H9 (cell line): ENCODE data around the gene OR2T29. TPM values are rescaled to one million over a fixed set of nuclear protein-coding genes. Genes with fewer than 3 reads are reported as not detected.
"Not testable (repeated sequence)": the region's sequence is repeated elsewhere in the genome, so short reads cannot be mapped to it uniquely, and the experiment has no call there.

Experiments
- DNase-seq: peaks from one replicate; pipeline ENCODE4 v3.0.0-alpha.2; 2017
- H2AFZ ChIP-seq: one replicate; pipeline ENCODE4 v1.6.1; 2013; ENCODE audit warnings: mild to moderate bottlenecking, low read length, control low read depth, moderate library complexity
- H2AK5ac ChIP-seq: 2 replicates; pipeline ENCODE4 v1.6.1; 2013; ENCODE audit warnings: low read length, control low read depth, mixed read lengths; ENCODE audit not compliant: insufficient read length
- H2BK120ac ChIP-seq: one replicate; pipeline ENCODE4 v1.6.1; 2013; ENCODE audit warnings: low read depth, mild to moderate bottlenecking, low read length, control low read depth, inconsistent platforms; ENCODE audit not compliant: poor library complexity, severe bottlenecking
- H2BK12ac ChIP-seq: 2 replicates; pipeline ENCODE4 v1.6.1; 2013; ENCODE audit warnings: low read length, control low read depth, mixed read lengths, low read depth; ENCODE audit not compliant: insufficient read length
- H2BK15ac ChIP-seq: 2 replicates; pipeline ENCODE4 v1.6.1; 2013; ENCODE audit warnings: low read depth, low read length, control low read depth
- H2BK20ac ChIP-seq: one replicate; pipeline ENCODE4 v1.6.1; 2013; ENCODE audit warnings: low read depth, mild to moderate bottlenecking, low read length, control low read depth, inconsistent platforms; ENCODE audit not compliant: poor library complexity, severe bottlenecking
- H2BK5ac ChIP-seq: 2 replicates; pipeline ENCODE4 v1.6.1; 2013; ENCODE audit warnings: low read length, control low read depth, mixed read lengths; ENCODE audit not compliant: insufficient read length
- H3K14ac ChIP-seq: 2 replicates; pipeline ENCODE4 v1.6.1; 2013; ENCODE audit warnings: low read length, control low read depth; ENCODE audit not compliant: insufficient read depth
- H3K18ac ChIP-seq: 2 replicates; pipeline ENCODE4 v1.6.1; 2013; ENCODE audit warnings: low read depth, mild to moderate bottlenecking, mixed read lengths, low read length, control low read depth; ENCODE audit not compliant: insufficient read length
- H3K23ac ChIP-seq: 2 replicates; pipeline ENCODE4 v1.6.1; 2013; ENCODE audit warnings: low read length, control low read depth, mixed read lengths, low read depth; ENCODE audit not compliant: insufficient read length
- H3K23me2 ChIP-seq: 2 replicates; pipeline ENCODE4 v1.6.1; 2013; ENCODE audit warnings: low read depth, mild to moderate bottlenecking, mixed read lengths, low read length, control low read depth; ENCODE audit not compliant: insufficient read length, poor library complexity, severe bottlenecking
- H3K27ac ChIP-seq: 2 replicates; pipeline ENCODE4 v1.5.1; 2013; ENCODE audit warnings: low read length, control low read depth, mixed read lengths, low read depth; ENCODE audit not compliant: insufficient read length
- H3K27me3 ChIP-seq: 2 replicates; pipeline ENCODE4 v1.6.1; 2013; ENCODE audit warnings: low read length, control low read depth, inconsistent platforms; ENCODE audit not compliant: insufficient read depth
- H3K4ac ChIP-seq: 2 replicates; pipeline ENCODE4 v1.6.1; 2013; ENCODE audit warnings: low read depth, mild to moderate bottlenecking, control low read depth, inconsistent platforms, low read length, moderate library complexity
- H3K4me1 ChIP-seq: 2 replicates; pipeline ENCODE4 v1.6.1; 2013; ENCODE audit warnings: low read length, control low read depth, inconsistent platforms; ENCODE audit not compliant: insufficient read depth
- H3K4me2 ChIP-seq: 2 replicates; pipeline ENCODE4 v1.6.1; 2013; ENCODE audit warnings: low read length, control low read depth, mixed read lengths; ENCODE audit not compliant: insufficient read length, insufficient read depth
- H3K56ac ChIP-seq: 2 replicates; pipeline ENCODE4 v1.6.1; 2013; ENCODE audit warnings: low read depth, mild to moderate bottlenecking, mixed read lengths, low read length, control low read depth; ENCODE audit not compliant: insufficient read length
- H3K79me1 ChIP-seq: 2 replicates; pipeline ENCODE4 v1.6.1; 2013; ENCODE audit warnings: low read depth, mild to moderate bottlenecking, moderate library complexity, low read length, control low read depth, inconsistent platforms; ENCODE audit not compliant: insufficient read depth, poor library complexity, severe bottlenecking
- H3K79me2 ChIP-seq: 2 replicates; pipeline ENCODE4 v1.6.1; 2013; ENCODE audit warnings: low read length, control low read depth, inconsistent platforms; ENCODE audit not compliant: insufficient read depth
- H3K9ac ChIP-seq: 2 replicates; pipeline ENCODE4 v1.6.1; 2013; ENCODE audit warnings: low read length, control low read depth, mixed read lengths; ENCODE audit not compliant: insufficient read length; ENCODE audit errors: extremely low read depth
- H3K9me3 ChIP-seq: one replicate; pipeline ENCODE4 v1.6.1; 2013; ENCODE audit warnings: low read depth, low read length, inconsistent platforms; ENCODE audit not compliant: control insufficient read depth
- H3T11ph ChIP-seq: one replicate; pipeline ENCODE4 v1.6.1; 2013; ENCODE audit warnings: mild to moderate bottlenecking, low read length, control low read depth, inconsistent platforms
- H4K20me1 ChIP-seq: one replicate; pipeline ENCODE4 v1.6.1; 2013; ENCODE audit not compliant: control insufficient read depth, insufficient read length, insufficient read depth
- H4K5ac ChIP-seq: 2 replicates; pipeline ENCODE4 v1.6.1; 2013; ENCODE audit warnings: low read depth, mild to moderate bottlenecking, mixed read lengths, low read length, control low read depth; ENCODE audit not compliant: insufficient read length
- H4K8ac ChIP-seq: replicated peaks from 2 replicates; pipeline ENCODE4 v1.6.1; 2013; ENCODE audit warnings: low read length, control low read depth, mixed read lengths, low read depth; ENCODE audit not compliant: insufficient read length
- H4K91ac ChIP-seq: 2 replicates; pipeline ENCODE4 v1.6.1; 2013; ENCODE audit warnings: low read depth, mild to moderate bottlenecking, moderate library complexity, mixed read lengths, low read length, control low read depth; ENCODE audit not compliant: insufficient read length
- H3K27ac Mint-ChIP-seq, 3 experiments: 2 replicates in 2 of 3; 3 replicates in 1 of 3; pipeline ENCODE4 v1.8.0; 2020 to 2021; ENCODE audit warnings: mixed read lengths in 3 of 3, mild to moderate bottlenecking in 1 of 3, moderate library complexity in 1 of 3
- H3K27me3 Mint-ChIP-seq: 2 replicates; pipeline ENCODE4 v1.8.0; 2021; ENCODE audit warnings: low read depth, mild to moderate bottlenecking, moderate library complexity, mixed read lengths
- H3K36me3 Mint-ChIP-seq, 3 experiments: 2 replicates in 2 of 3; 3 replicates in 1 of 3; pipeline ENCODE4 v1.8.0; 2020 to 2021; ENCODE audit warnings: low read depth in 3 of 3, mixed read lengths in 3 of 3; ENCODE audit not compliant: insufficient read depth in 1 of 3
- H3K4me1 Mint-ChIP-seq, 2 experiments: 2 replicates each; pipeline ENCODE4 v1.8.0; 2020; ENCODE audit warnings: mixed read lengths in 2 of 2
- H3K4me3 Mint-ChIP-seq, 2 experiments: 2 replicates in 1 of 2; 3 replicates in 1 of 2; pipeline ENCODE4 v1.8.0; 2020 to 2021; ENCODE audit warnings: mild to moderate bottlenecking in 2 of 2, mixed read lengths in 2 of 2, moderate library complexity in 1 of 2
- H3K9me3 Mint-ChIP-seq, 2 experiments: 2 replicates in 1 of 2; 3 replicates in 1 of 2; pipeline ENCODE4 v1.8.0; 2020; ENCODE audit warnings: mild to moderate bottlenecking in 2 of 2, mixed read lengths in 2 of 2, moderate library complexity in 1 of 2
- WGBS: extraction: QIAGEN DNeasy Blood & Tissue Kit; methylation state at CpG from one replicate; pipeline ENCODE4 v1.1.7; 2013; ENCODE audit warnings: missing lambda C conversion rate, low lambda C conversion rate, mixed read lengths; ENCODE audit not compliant: insufficient read length; ENCODE audit errors: extremely low coverage; 5-methylcytosine and 5-hydroxymethylcytosine counted together
- total RNA-seq: library from RNA; stranded (reverse); gene quantifications from 2 replicates; pipeline ENCODE4 v1.2.1, GENCODE V29; 2021

The OR2T29 gene
- total RNA-seq, 1 experiment from 2014 or later: not detected

DNA sequence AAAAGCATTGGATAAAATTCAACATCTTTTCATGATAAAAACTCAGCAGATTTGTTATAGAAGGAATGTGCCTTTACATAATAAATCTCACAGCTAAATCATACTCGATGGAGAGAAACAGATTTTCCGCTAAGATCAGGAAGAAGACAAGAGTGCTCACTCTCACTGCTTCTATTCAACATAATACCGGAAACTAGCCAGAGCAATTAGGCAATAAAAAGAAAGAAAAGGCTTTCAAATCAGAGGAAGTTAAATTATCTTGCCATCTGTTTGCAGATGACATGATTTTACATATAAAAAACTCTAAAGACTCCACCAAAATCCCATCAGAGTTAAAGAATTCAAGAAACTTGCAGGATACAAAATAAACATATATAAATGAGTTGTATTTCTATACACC is 8.2 kb upstream of the OR2T29 start:
- not testable (repeated sequence) for H3K56ac ChIP-seq, H2BK120ac ChIP-seq, H2AFZ ChIP-seq, H3K4me3 Mint-ChIP-seq, H2BK15ac ChIP-seq, H3T11ph ChIP-seq, H2BK5ac ChIP-seq, H4K8ac ChIP-seq, DNase-seq, H3K79me1 ChIP-seq, H3K23ac ChIP-seq, H4K91ac ChIP-seq, H3K4me1 Mint-ChIP-seq, H3K4me2 ChIP-seq, H3K9ac ChIP-seq, H2BK20ac ChIP-seq, H2BK12ac ChIP-seq, H4K5ac ChIP-seq, H2AK5ac ChIP-seq, H3K27me3 ChIP-seq, H3K14ac ChIP-seq, H3K18ac ChIP-seq, H3K9me3 ChIP-seq, H3K4me1 ChIP-seq, H3K79me2 ChIP-seq, H3K27ac ChIP-seq, H4K20me1 ChIP-seq, H3K36me3 Mint-ChIP-seq, H3K27me3 Mint-ChIP-seq, H3K4ac ChIP-seq, H3K27ac Mint-ChIP-seq, H3K23me2 ChIP-seq
- peaks cover 33 to 36% of the 10 kb centered on the region in 2 experiments for H3K9me3 Mint-ChIP-seq
- no CpG with 5 or more reads among the region's 3 CpGs for WGBS

DNA sequence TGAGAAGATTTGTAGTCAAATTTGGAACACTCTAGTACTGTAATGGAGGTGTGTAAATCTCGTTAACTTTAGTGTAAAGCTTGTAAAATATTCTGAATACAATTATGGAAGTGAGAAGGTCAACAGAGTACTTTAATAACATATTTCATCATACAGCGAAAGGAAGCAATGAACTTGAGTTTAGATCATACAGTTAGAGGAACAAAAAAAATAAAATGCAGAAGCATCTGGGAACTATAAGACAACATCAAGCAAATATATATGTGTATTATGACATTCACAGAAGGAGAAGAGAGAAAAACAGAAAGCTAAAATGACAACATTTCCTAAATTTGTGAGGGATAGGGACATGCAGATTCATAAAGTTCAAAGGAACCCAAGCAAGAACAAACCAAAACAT is 6.5 kb upstream of the OR2T29 start:
- not testable (repeated sequence) for H3K36me3 Mint-ChIP-seq, H3K4me3 Mint-ChIP-seq, H4K20me1 ChIP-seq, H3K4me2 ChIP-seq, H3K23ac ChIP-seq, H3K27me3 Mint-ChIP-seq, H3K56ac ChIP-seq, H3K9me3 ChIP-seq, H3K14ac ChIP-seq, H3K27me3 ChIP-seq, H3K79me2 ChIP-seq, H2BK120ac ChIP-seq, H2BK20ac ChIP-seq, H3K4ac ChIP-seq, H2AK5ac ChIP-seq, H2BK12ac ChIP-seq, H2BK15ac ChIP-seq, H3T11ph ChIP-seq, H3K18ac ChIP-seq, H3K4me1 ChIP-seq, H3K23me2 ChIP-seq, H4K91ac ChIP-seq, H4K8ac ChIP-seq, H3K79me1 ChIP-seq, H3K27ac Mint-ChIP-seq, H3K9ac ChIP-seq, H3K27ac ChIP-seq, H2BK5ac ChIP-seq, DNase-seq, H4K5ac ChIP-seq, H3K4me1 Mint-ChIP-seq, H2AFZ ChIP-seq
- WGBS: no CpG with 5 or more reads among the region's 2 CpGs
- H3K9me3 Mint-ChIP-seq: peaks cover 27 to 29% of the 10 kb centered on the region in 2 experiments
